Uterus (tissue), 4 donors: ENCODE measurements around the gene CXCL12. TPM values are rescaled to one million over a fixed set of nuclear protein-coding genes. Genes with fewer than 3 reads are reported as not detected.

ENCODE experiments used
- DNase-seq, 2 donors: peaks; one replicate each; pipeline ENCODE4 v3.0.0-alpha.2; 2019 to 2020
- H3K27ac ChIP-seq, 2 donors: fragments of 200-600 bp; sonication (generic); 1 replicate in 1 of 2; 2 replicates in 1 of 2; pipeline ENCODE4 v1.5.1; 2016 to 2018
- H3K27me3 ChIP-seq, 2 donors: fragments of 200-600 bp; sonication (generic); one replicate each; pipeline ENCODE4 v1.5.1; 2018 to 2019; ENCODE audit warnings: control low read depth in 1 of 2
- H3K36me3 ChIP-seq, 2 donors: fragments of 200-600 bp; sonication (generic); one replicate each; pipeline ENCODE4 v1.5.1; 2019; ENCODE audit warnings: control low read depth in 1 of 2
- H3K4me1 ChIP-seq, 2 donors: fragments of 200-600 bp; sonication (generic); one replicate each; pipeline ENCODE4 v1.5.1; 2018 to 2019; ENCODE audit warnings: control low read depth in 1 of 2
- H3K4me3 ChIP-seq, 2 donors: fragments of 200-600 bp; sonication (generic); 1 replicate in 1 of 2; 2 replicates in 1 of 2; pipeline ENCODE4 v1.5.1; 2018 to 2019; ENCODE audit warnings: mild to moderate bottlenecking in 1 of 2
- H3K9me3 ChIP-seq, 2 donors: fragments of 200-600 bp; sonication (generic); one replicate each; pipeline ENCODE4 v1.5.1; 2019; ENCODE audit warnings: control low read depth in 1 of 2
- POLR2A ChIP-seq, 2 donors: fragments of 450-650 bp; IDR thresholded peaks; one replicate each; pipeline ENCODE4 v1.6.1; 2016; ENCODE audit warnings: antibody characterized with exemption in 2 of 2, mild to moderate bottlenecking in 1 of 2, moderate library complexity in 1 of 2
- intact Hi-C: fragments of 100-400 bp; cut with DNase I; formaldehyde crosslinking; loops from one replicate; pipeline ENCODE4 v1.15.1; 2023; ENCODE audit warnings: low total_unique reads
- total RNA-seq, 4 donors: library from RNA; depleted of rRNA in 3 of 4; stranded (reverse); fragments of >200 nt in 3 of 4; gene quantifications; one replicate each; pipeline versions ENCODE4 v1.1.0 to v1.2.4, GENCODE V29; 2014 to 2023
- TF ChIP-seq, protein P1 (sequence below), 4 experiments: fragments of 200-600 bp in 2 of 4; fragments of 450-650 bp in 2 of 4; sonication (generic) in 2 of 4; IDR thresholded peaks; one replicate each; pipeline ENCODE4 v1.5.1; 2016 to 2019; ENCODE audit warnings: antibody characterized with exemption in 4 of 4, mild to moderate bottlenecking in 2 of 4, moderate library complexity in 1 of 4
- donor health status: DM: yes; HTN: yes; CAD: no.

CXCL12 gene
- total RNA-seq, 4 donors from 2014 or later, result 44.8 to 146 (median 97.5) TPM

DNA sequence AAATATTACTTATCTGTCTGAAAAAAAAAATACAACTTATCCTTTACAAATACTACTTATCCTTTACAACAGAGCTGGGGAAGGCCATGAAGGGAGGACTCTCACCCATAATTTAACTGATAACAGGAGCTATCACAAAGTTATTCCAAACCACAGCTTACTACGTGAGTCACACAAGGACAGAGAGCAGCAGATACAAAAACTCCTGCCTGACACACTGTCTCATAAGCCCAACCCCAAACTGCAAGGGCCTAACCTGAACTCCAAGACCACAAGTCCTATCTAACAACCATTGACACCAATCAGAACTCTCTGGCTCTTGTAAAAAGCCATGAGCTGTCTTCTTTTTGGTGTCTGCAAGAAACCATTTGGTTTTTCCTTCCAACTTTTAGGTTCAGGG, 28.5 kb upstream of the CXCL12 start:
- Histone ChIP-seq H3K4me1 (peaks cover 0 to 4% of the 10 kb centered on the region in 2 donors), H3K9me3 (no peaks in the 10 kb centered on the region), H3K27ac (no peak overlapping the region), H3K4me3 (no peak overlapping the region), H3K27me3 (no peaks in the 10 kb centered on the region), H3K36me3 (no peaks in the 10 kb centered on the region)
- TF ChIP-seq, protein P1, sequence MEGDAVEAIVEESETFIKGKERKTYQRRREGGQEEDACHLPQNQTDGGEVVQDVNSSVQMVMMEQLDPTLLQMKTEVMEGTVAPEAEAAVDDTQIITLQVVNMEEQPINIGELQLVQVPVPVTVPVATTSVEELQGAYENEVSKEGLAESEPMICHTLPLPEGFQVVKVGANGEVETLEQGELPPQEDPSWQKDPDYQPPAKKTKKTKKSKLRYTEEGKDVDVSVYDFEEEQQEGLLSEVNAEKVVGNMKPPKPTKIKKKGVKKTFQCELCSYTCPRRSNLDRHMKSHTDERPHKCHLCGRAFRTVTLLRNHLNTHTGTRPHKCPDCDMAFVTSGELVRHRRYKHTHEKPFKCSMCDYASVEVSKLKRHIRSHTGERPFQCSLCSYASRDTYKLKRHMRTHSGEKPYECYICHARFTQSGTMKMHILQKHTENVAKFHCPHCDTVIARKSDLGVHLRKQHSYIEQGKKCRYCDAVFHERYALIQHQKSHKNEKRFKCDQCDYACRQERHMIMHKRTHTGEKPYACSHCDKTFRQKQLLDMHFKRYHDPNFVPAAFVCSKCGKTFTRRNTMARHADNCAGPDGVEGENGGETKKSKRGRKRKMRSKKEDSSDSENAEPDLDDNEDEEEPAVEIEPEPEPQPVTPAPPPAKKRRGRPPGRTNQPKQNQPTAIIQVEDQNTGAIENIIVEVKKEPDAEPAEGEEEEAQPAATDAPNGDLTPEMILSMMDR (IDR thresholded peaks at IDR 0.05), result no peak
- no peak for TF ChIP-seq POLR2A (IDR thresholded peaks at IDR 0.05)
- intact Hi-C loops, result no loop called here
- no peak for DNase-seq

DNA sequence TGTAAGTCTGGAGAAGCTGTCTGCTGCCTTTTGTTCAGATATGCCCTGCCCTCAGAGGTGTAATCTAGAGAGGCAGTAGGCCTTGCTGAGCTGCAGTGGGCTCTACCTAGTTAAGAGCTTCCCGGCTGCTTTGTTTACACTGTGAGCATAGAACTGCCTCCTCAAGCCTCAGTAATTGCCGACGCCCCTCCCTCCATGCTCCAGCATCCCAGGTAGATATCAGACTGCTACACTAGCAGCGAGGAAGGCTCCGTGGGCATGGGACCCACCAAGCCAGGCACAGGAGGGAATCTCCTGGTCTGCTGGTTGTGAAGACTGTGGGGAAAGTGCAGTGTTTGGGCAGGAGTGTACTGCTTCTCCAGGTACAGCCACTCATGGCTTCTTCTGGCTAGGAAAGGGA, 26.4 kb upstream of the CXCL12 start:
- H3K27ac ChIP-seq, result no peak overlapping the region
- intact Hi-C loops, result no loop called here
- peaks cover 0 to 1% of the 10 kb centered on the region in 2 donors for H3K4me1 ChIP-seq
- no peaks in the 10 kb centered on the region for H3K36me3 ChIP-seq
- DNase-seq, result peak in 1 of 2 donors; percentile 8
- H3K4me3 ChIP-seq, result no peak overlapping the region
- no peak for TF ChIP-seq POLR2A (IDR thresholded peaks at IDR 0.05)
- TF ChIP-seq, protein P1 (IDR thresholded peaks at IDR 0.05), result no peak
- no peaks in the 10 kb centered on the region for H3K27me3 ChIP-seq
- H3K9me3 ChIP-seq, result no peaks in the 10 kb centered on the region

DNA sequence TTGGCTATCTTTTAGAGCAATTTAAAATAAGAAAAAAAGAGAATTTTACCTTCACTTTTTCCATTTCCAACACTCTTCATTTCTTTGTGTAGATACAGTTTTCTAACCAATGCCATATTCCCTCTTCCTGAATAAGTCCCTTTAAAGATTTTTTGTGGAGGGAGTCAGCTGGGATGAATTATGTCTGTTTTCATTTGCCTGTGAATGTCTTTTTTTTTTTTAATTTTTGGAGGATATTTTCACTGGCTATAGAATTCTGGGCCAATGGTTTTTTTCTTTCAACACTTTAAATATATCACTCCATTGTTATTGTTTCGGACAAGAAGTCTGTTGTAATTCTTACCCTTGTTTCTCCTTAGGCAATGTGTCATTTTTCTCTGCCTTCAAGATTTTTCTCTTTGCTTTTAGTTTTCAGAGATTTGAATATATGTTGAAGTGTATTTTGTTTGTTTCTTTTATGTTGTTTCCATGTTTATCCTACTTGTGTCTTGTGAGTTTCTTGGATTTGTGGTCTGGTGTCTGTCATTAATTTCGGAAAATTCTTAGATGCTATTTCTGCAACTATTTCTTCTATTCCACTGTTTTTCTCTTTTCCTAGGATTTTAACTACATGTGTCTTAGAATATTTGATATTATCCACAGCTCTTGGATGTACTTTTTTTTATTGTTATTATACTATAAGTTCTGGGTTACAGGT, 20.0 kb upstream of the CXCL12 start:
- no peak overlapping the region for H3K4me3 ChIP-seq
- no peaks in the 10 kb centered on the region for H3K4me1 ChIP-seq
- H3K36me3 ChIP-seq, result no peaks in the 10 kb centered on the region
- no peak for DNase-seq
- H3K27me3 ChIP-seq, result no peaks in the 10 kb centered on the region
- intact Hi-C loops, result no loop called here
- TF ChIP-seq, protein P1 (IDR thresholded peaks at IDR 0.05), result no peak
- TF ChIP-seq POLR2A (IDR thresholded peaks at IDR 0.05), result no peak
- H3K27ac ChIP-seq, result no peak overlapping the region
- no peaks in the 10 kb centered on the region for H3K9me3 ChIP-seq

DNA sequence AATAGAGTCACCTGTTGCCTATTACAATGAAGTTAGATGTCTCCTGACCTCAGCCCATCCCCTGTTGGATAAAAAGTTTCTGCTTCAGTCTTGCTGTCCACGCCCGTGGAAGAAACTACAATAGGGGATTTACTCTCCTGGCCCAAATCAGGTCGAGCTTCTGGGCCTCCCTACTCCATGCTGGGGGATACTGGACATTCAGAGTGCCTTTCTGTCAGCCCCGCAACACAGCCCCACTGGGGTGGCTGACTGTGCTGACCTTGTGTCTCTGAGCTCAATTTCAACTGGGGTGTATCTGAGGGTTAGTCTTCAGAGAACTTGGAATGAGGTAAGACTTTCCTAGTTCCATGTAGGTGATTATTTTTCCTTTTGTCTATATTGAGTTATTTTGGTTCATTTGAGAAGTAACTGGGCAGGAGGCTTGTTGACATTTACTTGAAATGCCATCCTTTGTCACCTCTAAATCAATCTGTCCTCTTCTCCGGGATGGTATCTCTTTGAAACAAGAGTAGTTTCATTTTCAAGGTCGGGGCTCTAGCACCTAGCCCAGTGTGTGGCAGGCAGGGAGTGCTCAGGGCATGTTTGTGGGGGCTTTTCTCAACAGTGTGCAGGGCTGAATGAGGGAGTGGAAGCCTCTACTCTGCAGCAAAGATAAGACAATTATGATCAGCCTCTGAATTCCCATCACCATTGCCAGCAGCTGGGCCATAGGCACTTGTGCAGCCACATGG, 17.7 kb upstream of the CXCL12 start:
- intact Hi-C loops, result no loop called here

More for the DNA sequence above, 17.7 kb upstream of the CXCL12 start:
- TF ChIP-seq, protein P1 (IDR thresholded peaks at IDR 0.05), result no peak
- no peak for TF ChIP-seq POLR2A (IDR thresholded peaks at IDR 0.05)
- no peaks in the 10 kb centered on the region for H3K4me1 ChIP-seq
- no peak overlapping the region for H3K27ac ChIP-seq
- DNase-seq, result peak in 1 of 2 donors; percentile 6
- no peaks in the 10 kb centered on the region for H3K36me3 ChIP-seq
- H3K9me3 ChIP-seq, result no peaks in the 10 kb centered on the region
- H3K27me3 ChIP-seq, result no peaks in the 10 kb centered on the region
- no peak overlapping the region for H3K4me3 ChIP-seq
